ENCODE data around the gene APC2.
A peak's percentile ranks its signal among the peaks of the same experiment; 100 is the strongest.
"Not testable (repeated sequence)": the region's sequence is repeated elsewhere in the genome, so short reads cannot be mapped to it uniquely, and the experiment has no call there.

The APC2 gene

GRCh38 chr19:1433119-1434039 lies 16.5 kb upstream of the APC2 start:
- H3K36me3 ChIP-seq (ENCODE audit: control insufficient read depth in 2 of 2, insufficient read depth in 2 of 2, low read length in 2 of 2): peaks cover 26 to 31% of the 10 kb centered on the region in 2 donors
- no peak overlapping the region for H3K4me3 ChIP-seq (ENCODE audit: low read length in 2 of 2)
- peaks cover 3% of the 10 kb centered on the region for H3K4me1 ChIP-seq (ENCODE audit: control insufficient read depth, insufficient read depth, low read length)
- H3K9me3 ChIP-seq (ENCODE audit: control insufficient read depth in 2 of 2, low read length in 2 of 2): no peaks in the 10 kb centered on the region
- no peak overlapping the region for H3K27ac ChIP-seq (ENCODE audit: low read length)
- H3K9ac ChIP-seq (ENCODE audit: low read length in 2 of 2): no peak overlapping the region
- no peaks in the 10 kb centered on the region for H3K27me3 ChIP-seq (ENCODE audit: control insufficient read depth in 1 of 2, insufficient read depth in 2 of 2, low read length in 2 of 2)

- H3K9me3 ChIP-seq (ENCODE audit: control insufficient read depth in 2 of 2, low read length in 2 of 2): no peaks in the 10 kb centered on the region
- peaks cover 26 to 30% of the 10 kb centered on the region in 2 donors for H3K36me3 ChIP-seq (ENCODE audit: control insufficient read depth in 2 of 2, insufficient read depth in 2 of 2, low read length in 2 of 2)
- H3K4me1 ChIP-seq (ENCODE audit: control insufficient read depth, insufficient read depth, low read length): peaks cover 5% of the 10 kb centered on the region
- no peak overlapping the region for H3K9ac ChIP-seq (ENCODE audit: low read length in 2 of 2)
- no peak overlapping the region for H3K4me3 ChIP-seq (ENCODE audit: low read length in 2 of 2)
- H3K27ac ChIP-seq (ENCODE audit: low read length): no peak overlapping the region
- H3K27me3 ChIP-seq (ENCODE audit: control insufficient read depth in 1 of 2, insufficient read depth in 2 of 2, low read length in 2 of 2): no peaks in the 10 kb centered on the region
Observed at GRCh38 chr19:1434040-1434366, 15.9 kb upstream of the APC2 start.

DNA sequence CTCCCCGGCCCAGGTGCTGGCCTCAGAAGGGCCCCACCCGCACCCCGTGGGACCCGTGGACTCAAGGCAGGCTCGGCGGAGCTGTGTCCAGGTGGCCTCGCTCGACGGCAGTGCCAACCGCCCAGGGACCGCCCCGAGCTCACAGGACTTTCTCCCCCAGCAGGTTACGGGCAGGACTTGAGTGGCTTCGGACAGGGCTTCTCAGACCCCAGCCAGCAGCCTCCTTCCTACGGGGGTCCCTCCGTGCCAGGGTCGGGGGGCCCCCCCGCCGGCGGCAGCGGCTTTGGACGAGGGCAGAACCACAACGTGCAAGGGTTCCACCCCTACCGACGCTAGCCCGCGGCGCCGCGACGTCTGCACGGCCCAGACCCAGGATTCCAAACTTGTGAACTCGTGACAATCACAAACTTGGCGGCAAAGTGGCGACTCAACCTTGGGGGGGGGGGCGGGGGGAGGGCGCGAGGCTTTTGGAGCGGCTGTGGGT lies 15.3 kb upstream of the APC2 start:
- Histone ChIP-seq H3K4me3 (ENCODE audit: low read length in 2 of 2) (no peak overlapping the region), H3K27ac (ENCODE audit: low read length) (no peak overlapping the region), H3K9me3 (ENCODE audit: control insufficient read depth in 2 of 2, low read length in 2 of 2) (no peaks in the 10 kb centered on the region), H3K9ac (ENCODE audit: low read length in 2 of 2) (no peak overlapping the region), H3K27me3 (ENCODE audit: control insufficient read depth in 1 of 2, insufficient read depth in 2 of 2, low read length in 2 of 2) (no peaks in the 10 kb centered on the region), H3K36me3 (ENCODE audit: control insufficient read depth in 2 of 2, insufficient read depth in 2 of 2, low read length in 2 of 2) (peaks cover 26 to 27% of the 10 kb centered on the region in 2 donors), H3K4me1 (ENCODE audit: control insufficient read depth, insufficient read depth, low read length) (peaks cover 11% of the 10 kb centered on the region)

DNA sequence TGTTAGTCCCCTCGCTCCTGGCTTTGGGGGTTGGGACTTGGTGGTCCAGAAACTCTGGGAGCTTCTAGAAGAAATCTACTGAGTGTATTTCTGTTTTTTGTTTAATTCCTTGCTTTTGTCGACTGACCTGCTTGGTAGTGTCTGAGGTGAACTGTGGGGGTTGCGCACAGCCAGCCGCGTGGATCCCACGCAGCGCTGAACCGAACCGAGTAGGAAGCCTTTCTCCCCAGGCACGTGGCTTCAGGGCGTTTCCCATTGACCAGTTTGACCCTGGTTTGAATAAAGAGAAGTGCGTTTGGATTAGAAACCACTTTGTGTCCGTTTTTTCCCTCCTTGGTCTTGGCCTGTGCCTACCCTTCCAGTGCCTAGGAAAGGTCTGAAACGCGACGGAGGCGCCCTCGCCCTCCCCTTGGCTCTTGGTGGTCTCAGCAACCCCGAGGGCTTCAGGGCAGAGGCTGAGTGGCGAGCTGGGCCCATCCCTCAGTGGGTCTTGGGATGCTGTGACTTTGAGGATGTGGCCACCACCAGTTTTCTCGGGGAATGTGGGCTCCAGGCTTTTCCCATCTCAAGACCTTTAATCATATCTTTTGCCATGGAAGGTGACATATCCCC lies 14.4 kb upstream of the APC2 start:
- no peak overlapping the region for H3K4me3 ChIP-seq (ENCODE audit: low read length in 2 of 2)
- no peak overlapping the region for H3K27ac ChIP-seq (ENCODE audit: low read length)
- peaks cover 28 to 29% of the 10 kb centered on the region in 2 donors for H3K36me3 ChIP-seq (ENCODE audit: control insufficient read depth in 2 of 2, insufficient read depth in 2 of 2, low read length in 2 of 2)
- no peak overlapping the region for H3K9ac ChIP-seq (ENCODE audit: low read length in 2 of 2)
- no peaks in the 10 kb centered on the region for H3K27me3 ChIP-seq (ENCODE audit: control insufficient read depth in 1 of 2, insufficient read depth in 2 of 2, low read length in 2 of 2)
- no peaks in the 10 kb centered on the region for H3K9me3 ChIP-seq (ENCODE audit: control insufficient read depth in 2 of 2, low read length in 2 of 2)
- H3K4me1 ChIP-seq (ENCODE audit: control insufficient read depth, insufficient read depth, low read length): peaks cover 16% of the 10 kb centered on the region

DNA sequence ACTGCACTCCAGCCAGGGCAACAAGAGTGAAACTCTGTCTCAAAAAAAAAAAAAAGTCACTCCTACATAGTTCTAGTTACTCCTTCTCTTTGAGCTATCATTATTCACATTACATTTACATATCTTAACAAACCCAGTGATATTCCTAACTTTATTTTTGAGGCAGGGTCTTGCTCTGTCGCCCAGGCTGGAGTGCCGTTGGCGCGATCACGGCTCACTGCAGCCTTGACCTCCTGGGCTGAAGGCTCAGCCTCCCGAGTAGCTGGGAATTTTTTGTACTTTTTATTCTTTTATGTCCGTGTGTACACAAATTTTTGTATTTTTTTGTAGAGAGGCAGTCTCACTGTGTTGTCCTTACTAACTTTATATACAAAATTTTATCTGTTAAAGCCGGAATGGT lies 12.3 kb upstream of the APC2 start:
- Histone ChIP-seq H3K9ac (ENCODE audit: low read length in 2 of 2) (no peak overlapping the region), H3K27me3 (ENCODE audit: control insufficient read depth in 1 of 2, insufficient read depth in 2 of 2, low read length in 2 of 2) (no peaks in the 10 kb centered on the region), H3K27ac (ENCODE audit: low read length) (no peak overlapping the region), H3K36me3 (ENCODE audit: control insufficient read depth in 2 of 2, insufficient read depth in 2 of 2, low read length in 2 of 2) (peaks cover 31 to 34% of the 10 kb centered on the region in 2 donors), H3K9me3 (ENCODE audit: control insufficient read depth in 2 of 2, low read length in 2 of 2) (no peaks in the 10 kb centered on the region), H3K4me3 (ENCODE audit: low read length in 2 of 2) (peak overlapping the region in 1 of 2 donors; percentile 91), H3K4me1 (ENCODE audit: control insufficient read depth, insufficient read depth, low read length) (peaks cover 18% of the 10 kb centered on the region)

- H3K9ac ChIP-seq (ENCODE audit: low read length in 2 of 2): peak within 1 kb of the TSS; percentile 87 to 90
- H3K27me3 ChIP-seq (ENCODE audit: control insufficient read depth in 1 of 2, insufficient read depth in 2 of 2, low read length in 2 of 2): no peaks in the 10 kb centered on the region
- H3K4me1 ChIP-seq (ENCODE audit: control insufficient read depth, insufficient read depth, low read length): peaks cover 18% of the 10 kb centered on the region
- H3K36me3 ChIP-seq (ENCODE audit: control insufficient read depth in 2 of 2, insufficient read depth in 2 of 2, low read length in 2 of 2): peaks cover 24 to 27% of the 10 kb centered on the region in 2 donors
- H3K27ac ChIP-seq (ENCODE audit: low read length): peak within 1 kb of the TSS; percentile 85
- H3K4me3 ChIP-seq (ENCODE audit: low read length in 2 of 2): peak within 1 kb of the TSS; percentile 73 to 91
- no peaks in the 10 kb centered on the region for H3K9me3 ChIP-seq (ENCODE audit: control insufficient read depth in 2 of 2, low read length in 2 of 2)
Observed at GRCh38 chr19:1438035-1438932, 11.6 kb upstream of the APC2 start, which contains the start of gene RPS15. TSS of gene RPS15 (plus strand) at chr19:1438396. CDS start at chr19:1438426, 30 bp downstream.

GRCh38 chr19:1438933-1439354 lies 11.0 kb upstream of the APC2 start:
- Histone ChIP-seq H3K27ac (ENCODE audit: low read length) (peak overlapping the region; percentile 85), H3K4me3 (ENCODE audit: low read length in 2 of 2) (peak overlapping the region; percentile 73 to 91), H3K9me3 (ENCODE audit: control insufficient read depth in 2 of 2, low read length in 2 of 2) (no peaks in the 10 kb centered on the region), H3K9ac (ENCODE audit: low read length in 2 of 2) (peak overlapping the region; percentile 87 to 90), H3K36me3 (ENCODE audit: control insufficient read depth in 2 of 2, insufficient read depth in 2 of 2, low read length in 2 of 2) (peaks cover 22 to 26% of the 10 kb centered on the region in 2 donors), H3K4me1 (ENCODE audit: control insufficient read depth, insufficient read depth, low read length) (peaks cover 16% of the 10 kb centered on the region), H3K27me3 (ENCODE audit: control insufficient read depth in 1 of 2, insufficient read depth in 2 of 2, low read length in 2 of 2) (no peaks in the 10 kb centered on the region)

DNA sequence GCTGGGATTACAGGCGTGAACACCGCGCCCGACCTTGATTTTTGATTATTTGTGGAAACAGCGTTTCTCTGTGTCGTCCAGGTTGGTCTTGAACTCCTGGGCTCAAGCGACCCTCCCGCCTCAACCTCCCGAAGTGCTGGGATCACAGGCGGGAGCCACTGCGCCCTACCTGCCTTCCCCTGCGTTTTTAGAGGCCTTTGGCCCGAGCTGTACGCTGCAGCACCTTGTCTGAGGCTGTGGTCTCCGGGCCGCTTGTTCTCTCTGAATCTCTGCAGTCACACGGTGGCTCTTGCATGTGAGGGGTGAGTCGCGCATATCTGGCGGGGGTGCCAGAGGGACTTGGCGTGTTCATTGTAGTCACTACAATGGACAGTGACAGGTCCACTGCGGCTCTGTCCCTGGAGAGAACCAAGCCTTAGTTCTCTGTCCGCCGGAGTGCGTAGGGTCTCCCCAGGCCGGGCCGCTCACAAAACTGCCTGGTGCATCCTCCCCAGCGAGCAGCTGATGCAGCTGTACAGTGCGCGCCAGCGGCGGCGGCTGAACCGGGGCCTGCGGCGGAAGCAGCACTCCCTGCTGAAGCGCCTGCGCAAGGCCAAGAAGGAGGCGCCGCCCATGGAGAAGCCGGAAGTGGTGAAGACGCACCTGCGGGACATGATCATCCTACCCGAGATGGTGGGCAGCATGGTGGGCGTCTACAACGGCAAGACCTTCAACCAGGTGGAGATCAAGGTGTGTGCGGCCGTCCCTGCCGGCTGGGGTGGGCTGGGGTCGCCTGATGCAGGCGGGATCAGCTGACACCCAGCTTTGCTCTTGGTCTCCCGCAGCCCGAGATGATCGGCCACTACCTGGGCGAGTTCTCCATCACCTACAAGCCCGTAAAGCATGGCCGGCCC lies 10.2 kb upstream of the APC2 start:
- peaks cover 22 to 26% of the 10 kb centered on the region in 2 donors for H3K36me3 ChIP-seq (ENCODE audit: control insufficient read depth in 2 of 2, insufficient read depth in 2 of 2, low read length in 2 of 2)
- H3K27ac ChIP-seq (ENCODE audit: low read length): not testable (repeated sequence)

GRCh38 chr19:1440418-1440801 lies 9.5 kb upstream of the APC2 start:
- no peak overlapping the region for H3K4me3 ChIP-seq (ENCODE audit: low read length in 2 of 2)
- peaks cover 20 to 23% of the 10 kb centered on the region in 2 donors for H3K36me3 ChIP-seq (ENCODE audit: control insufficient read depth in 2 of 2, insufficient read depth in 2 of 2, low read length in 2 of 2)
- peaks cover 1 to 2% of the 10 kb centered on the region in 2 donors for H3K27me3 ChIP-seq (ENCODE audit: control insufficient read depth in 1 of 2, insufficient read depth in 2 of 2, low read length in 2 of 2)
- no peaks in the 10 kb centered on the region for H3K9me3 ChIP-seq (ENCODE audit: control insufficient read depth in 2 of 2, low read length in 2 of 2)
- peaks cover 22% of the 10 kb centered on the region for H3K4me1 ChIP-seq (ENCODE audit: control insufficient read depth, insufficient read depth, low read length)
- no peak overlapping the region for H3K27ac ChIP-seq (ENCODE audit: low read length)
- no peak overlapping the region for H3K9ac ChIP-seq (ENCODE audit: low read length in 2 of 2)

More for the DNA sequence above, 10.2 kb upstream of the APC2 start:
- Histone ChIP-seq H3K4me3 (ENCODE audit: low read length in 2 of 2) (peak overlapping the region; percentile 73 to 91), H3K4me1 (ENCODE audit: control insufficient read depth, insufficient read depth, low read length) (peaks cover 16% of the 10 kb centered on the region), H3K9ac (ENCODE audit: low read length in 2 of 2) (peak overlapping the region; percentile 87 to 90)
- not testable (repeated sequence) for H3K27me3 ChIP-seq (ENCODE audit: control insufficient read depth in 1 of 2, insufficient read depth in 2 of 2, low read length in 2 of 2); H3K9me3 ChIP-seq (ENCODE audit: control insufficient read depth in 2 of 2, low read length in 2 of 2)
